GM18499 (cell line): Measurements from ENCODE around the gene UGGT1.
"Not testable (repeated sequence)": the region's sequence is repeated elsewhere in the genome, so short reads cannot be mapped to it uniquely, and the experiment has no call there.

Experiments
- ATAC-seq: cut with Tn5 transposase; IDR thresholded peaks from one replicate; pipeline ENCODE4 v1.9.1; 2021; ENCODE audit warnings: moderate number of reproducible peaks; ENCODE audit not compliant: insufficient read depth, unreplicated experiment

UGGT1 gene

DNA sequence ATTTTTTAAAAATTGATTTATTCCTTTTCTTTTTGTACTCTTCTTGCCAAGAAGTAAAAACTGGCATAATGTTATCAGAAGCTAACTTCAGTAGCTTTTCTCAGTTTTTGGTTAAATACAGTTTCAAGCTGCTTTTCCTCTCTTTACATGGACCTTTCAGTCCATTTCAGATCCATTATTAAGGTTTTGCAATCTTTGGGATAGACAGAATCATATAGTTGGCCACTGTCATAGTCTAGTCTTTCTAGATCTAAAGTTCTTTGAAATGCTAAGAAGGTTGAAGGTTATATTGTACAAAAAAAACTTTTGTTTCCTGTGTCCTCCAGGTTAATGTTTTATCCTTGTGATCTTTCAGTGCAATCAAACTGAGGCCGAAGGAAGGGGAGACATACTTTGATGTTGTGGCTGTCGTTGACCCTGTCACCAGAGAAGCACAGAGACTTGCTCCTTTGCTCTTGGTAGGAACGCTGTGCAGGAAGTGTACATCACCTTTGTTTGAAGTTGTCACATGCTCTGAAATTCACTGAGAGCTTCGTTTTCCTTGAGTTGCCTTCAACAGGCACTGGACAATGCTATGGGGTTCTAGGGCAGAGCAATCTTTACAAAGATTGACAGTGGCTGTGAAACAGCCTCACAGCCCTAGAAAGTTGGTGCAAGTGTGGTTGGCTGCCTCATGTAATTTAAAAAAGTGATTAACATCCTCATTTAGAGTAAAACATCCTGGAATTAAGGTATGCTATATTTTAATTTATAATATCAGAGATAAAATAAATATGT, 79.1 kb downstream of the UGGT1 start:
- ATAC-seq: no peak

DNA sequence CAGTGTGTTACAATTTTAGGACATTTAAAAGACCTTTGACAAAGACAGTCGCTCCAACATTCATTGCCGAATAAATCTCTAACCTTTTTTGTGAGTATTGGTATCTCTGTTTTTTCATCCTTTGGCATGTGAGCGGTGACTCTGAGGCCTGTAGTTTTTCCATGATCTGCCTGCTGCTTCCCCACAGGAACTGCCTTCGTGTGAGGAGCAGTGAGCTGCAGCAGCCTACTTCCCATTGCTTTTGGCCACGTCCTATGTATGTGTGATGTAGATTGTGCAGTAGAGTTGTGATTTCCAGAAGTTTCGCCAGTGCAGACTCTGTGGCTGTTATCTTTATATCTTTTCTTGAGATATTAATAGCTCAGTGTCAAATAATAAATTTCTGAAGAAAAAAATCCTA, 79.8 kb downstream of the UGGT1 start:
- no peak for ATAC-seq

DNA sequence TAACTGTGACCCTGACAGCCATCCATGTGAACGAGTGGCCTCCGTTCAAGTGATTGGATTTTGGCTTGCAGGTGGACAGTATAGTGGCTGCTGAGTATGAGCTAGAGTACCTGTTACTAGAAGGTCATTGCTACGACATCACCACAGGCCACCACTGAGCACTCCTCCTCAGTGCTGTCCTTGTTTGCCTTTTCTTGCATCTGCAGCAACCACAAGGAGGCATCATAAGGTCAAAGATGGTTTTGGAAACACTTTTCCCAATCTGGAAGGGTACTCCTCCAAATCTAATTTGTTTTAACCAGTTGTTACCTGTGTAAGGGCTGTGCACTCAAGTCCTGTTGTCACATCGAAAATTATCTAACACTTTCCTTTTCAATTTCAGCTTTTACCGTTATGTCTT, 81.2 kb downstream of the UGGT1 start:
- ATAC-seq: no peak

DNA sequence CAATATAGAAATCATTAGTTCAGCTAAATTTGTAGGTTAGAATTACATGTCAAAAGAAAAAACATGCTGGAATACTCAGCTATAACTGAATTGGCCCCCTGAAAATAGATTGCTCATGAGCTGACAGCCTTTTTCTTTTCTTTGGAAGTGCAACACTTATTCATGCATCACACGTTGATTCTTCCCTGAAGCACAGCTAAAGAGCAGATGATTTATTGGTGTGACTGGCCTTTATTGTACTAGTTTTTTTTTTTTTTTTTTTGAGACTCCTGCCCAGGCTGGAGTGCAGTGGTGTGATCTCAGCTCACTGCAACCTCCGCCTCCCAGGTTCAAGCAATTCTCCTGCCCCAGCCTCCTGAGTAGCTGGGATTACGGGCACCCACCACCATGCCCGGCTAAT, 83.1 kb downstream of the UGGT1 start:
- ATAC-seq: not testable (repeated sequence)

DNA sequence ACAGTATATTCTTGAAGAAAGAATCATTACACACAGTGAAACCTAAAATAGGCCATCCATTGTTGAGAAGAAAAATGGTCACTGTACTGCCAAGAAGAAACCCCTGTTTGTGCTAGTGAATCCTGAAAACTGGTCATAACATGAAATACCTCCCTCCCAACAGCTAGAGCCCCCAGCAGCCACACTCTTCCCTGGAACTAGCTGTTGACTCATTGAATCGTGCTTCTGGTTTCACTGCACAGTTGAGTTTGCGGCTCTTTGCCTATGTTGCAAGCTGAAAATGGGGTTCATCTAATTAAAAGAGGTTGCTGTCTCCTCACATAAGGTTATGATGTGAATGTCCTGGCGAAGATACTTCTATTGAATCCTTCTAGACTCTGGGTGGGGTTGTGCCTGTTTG, 86.3 kb downstream of the UGGT1 start:
- no peak for ATAC-seq

DNA sequence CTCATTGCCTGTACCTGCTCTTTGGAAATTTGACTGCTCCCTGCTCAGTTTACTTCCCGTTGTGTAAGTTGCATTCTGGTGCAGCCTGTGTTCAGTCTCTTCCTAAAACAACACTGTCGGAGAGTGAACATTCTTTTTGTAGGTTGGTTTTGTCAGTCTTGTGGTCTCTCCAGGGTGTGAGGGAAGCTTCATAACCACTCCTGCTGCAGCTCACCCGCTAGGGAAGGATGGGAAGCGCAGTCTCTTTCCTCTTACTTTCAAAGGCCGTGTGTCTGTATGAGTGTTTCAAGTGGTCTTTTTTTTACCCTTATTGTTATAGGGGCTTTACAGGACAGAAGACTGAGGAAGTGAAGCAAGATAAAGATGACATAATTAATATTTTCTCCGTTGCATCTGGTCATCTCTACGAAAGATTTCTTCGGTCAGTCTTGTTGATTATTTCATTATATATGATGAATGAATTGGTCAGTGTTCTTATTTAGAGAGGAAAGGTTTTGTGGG, 87.2 kb downstream of the UGGT1 start:
- ATAC-seq: no peak

DNA sequence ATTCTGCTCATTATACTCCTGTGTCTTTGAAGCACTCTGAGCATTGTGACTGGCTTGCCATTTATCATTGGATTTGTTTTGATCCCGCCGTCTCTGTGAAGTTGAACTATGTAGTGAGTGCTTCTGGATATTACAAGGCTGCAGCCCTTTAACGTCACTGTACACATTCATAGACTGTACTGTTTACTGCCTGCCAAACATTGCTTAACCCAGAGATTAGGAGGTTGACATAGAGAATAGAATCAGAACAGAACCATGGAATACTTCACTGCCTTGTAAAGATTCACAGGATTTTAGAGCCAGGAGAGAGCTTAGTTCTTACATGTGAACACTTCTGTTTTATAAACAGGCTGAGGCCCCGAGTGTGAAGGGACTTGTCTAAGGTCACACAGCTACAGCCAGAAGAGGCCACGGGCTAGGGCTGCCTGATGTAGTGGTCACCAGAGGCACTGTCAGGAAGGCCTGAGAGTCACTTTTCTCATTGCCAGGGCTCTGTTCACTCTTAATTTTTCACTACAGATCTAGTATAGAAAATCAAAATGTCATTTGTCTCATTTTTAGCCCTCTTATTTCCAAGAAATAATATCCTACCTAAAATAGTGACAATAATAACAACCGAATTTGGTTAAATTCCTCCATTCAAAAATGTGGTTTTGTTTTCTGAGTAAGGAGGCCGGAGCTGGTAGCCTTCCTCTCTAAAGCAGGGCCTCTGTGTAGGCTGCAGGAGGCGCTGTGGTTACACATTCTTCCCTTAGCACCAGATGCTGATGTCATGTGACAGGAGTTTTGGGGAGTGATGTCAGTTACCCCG, 87.9 kb downstream of the UGGT1 start:
- ATAC-seq: no peak

DNA sequence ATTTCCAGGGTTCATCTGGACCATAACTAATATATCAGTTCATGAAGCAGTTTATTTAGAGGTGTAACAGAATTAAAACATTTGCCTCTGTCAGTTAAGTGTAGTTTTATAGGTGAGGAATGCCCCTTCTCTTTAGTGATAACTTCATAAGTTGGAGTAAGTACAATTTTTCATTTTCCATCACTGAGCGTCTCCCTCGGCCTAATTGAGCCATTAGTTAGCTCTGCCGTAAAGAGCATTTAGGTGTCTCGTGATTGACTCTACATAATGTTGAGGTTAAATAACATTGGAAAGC, 88.4 kb downstream of the UGGT1 start:
- ATAC-seq: no peak

DNA sequence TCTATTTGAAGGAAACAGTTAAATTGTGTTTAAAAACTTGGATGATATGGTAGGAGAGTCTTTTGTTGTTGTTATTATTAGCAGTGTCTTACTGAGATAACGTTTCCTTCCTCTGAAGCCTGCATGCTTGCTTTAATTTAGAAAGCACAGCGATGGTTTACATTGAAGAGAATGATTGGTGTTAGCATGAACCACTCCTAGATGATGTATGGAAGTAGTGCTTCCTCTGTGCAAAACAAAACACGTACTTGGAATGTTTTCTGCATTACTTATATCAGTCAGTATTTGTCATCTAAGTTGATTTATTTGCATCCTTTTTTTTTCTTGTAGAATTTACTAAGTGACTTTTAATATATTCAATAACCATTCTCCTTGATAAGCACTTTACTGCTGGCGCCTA, 89.0 kb downstream of the UGGT1 start:
- no peak for ATAC-seq

DNA sequence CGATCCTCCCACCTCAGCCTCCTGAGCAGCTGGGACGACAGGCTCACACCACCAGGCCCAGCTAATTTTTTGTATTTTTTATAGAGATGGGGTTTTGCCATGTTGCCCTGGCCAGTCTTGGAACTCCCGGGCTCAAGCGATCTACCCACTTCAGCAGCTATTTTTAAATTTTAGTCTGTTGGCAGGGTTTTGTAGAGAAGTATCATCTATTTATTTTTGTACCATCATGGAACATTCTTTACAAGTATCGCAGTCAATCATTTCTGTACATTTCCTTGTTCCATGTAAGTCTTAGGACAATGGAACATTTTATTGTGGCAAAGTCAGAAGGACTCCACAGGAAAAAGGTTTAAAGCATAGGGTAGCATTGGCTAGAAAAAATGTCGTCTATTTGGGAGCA, 94.6 kb downstream of the UGGT1 start:
- ATAC-seq: no peak

DNA sequence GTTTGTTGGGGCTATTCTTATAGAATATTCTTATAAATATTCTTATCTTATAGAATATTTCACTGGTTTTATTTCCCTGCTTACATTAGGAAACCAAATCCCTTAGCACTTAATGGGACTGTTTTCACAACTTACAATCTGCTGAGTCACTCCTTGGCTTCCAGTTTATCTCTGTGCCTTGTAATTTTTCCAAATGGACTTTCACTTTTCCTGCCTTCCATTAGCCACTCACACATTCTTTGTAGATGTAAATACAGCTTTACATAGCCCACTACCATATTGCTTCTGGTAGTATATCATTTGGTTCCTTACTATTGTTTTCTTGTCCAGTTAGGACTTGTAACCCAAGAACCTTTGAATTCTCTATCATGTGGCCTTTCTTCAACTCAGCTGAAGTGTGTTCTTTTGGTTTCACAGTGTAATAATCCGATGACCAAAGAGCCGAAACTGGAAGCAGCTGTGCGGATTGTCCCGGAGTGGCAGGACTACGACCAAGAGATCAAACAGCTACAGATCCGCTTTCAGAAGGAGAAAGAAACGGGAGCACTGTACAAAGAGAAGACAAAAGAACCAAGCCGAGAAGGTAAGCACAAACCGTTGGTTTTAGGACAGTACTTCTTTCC, 96.1 kb downstream of the UGGT1 start:
- ATAC-seq: no peak

DNA sequence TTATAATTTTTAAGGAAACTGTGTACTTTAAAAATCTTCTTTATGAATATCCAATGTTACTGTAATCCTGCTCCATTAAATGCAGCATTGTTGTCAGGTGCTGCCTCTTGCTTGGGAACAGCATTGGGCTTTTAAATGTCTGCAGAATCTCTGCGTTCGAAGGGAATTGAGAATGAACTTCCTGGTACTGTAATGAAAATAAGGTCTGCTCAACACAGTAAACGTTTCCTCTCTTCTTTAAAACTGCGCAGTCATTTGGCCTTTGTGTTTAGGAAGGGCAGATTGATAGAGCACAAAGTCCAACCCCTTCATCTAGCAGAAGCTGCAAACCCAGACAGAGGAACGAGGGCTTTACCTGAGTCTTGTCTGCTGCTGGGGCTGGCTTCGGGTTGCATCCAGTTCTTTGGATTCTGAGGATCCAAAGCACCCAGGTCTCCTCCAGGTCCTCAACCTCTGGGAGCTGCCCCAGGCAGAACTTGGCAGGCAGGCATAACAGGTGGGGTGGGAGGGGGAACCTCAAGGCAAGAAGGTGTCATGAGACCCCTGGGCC, 104.5 kb downstream of the UGGT1 start:
- no peak for ATAC-seq

DNA sequence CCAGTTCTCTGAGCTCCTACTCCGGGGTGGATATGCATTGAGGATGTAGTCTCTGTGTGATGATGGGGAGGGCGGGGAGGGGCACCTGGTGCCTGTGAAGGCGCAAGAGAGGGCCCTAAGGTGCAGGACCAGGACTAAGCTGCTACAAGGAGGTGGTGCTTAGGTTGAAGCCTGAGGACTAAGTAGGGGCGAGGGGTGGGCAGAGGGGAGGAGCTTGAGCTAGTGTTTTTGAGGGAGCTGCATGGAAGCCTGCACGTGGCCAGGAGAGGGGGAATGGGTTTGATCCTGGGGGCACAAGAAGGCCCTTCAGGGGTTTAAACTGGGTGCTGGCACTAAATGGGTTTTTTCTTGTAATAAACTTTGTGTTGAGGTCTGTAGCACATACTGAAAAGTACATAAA, 105.0 kb downstream of the UGGT1 start:
- ATAC-seq: no peak

DNA sequence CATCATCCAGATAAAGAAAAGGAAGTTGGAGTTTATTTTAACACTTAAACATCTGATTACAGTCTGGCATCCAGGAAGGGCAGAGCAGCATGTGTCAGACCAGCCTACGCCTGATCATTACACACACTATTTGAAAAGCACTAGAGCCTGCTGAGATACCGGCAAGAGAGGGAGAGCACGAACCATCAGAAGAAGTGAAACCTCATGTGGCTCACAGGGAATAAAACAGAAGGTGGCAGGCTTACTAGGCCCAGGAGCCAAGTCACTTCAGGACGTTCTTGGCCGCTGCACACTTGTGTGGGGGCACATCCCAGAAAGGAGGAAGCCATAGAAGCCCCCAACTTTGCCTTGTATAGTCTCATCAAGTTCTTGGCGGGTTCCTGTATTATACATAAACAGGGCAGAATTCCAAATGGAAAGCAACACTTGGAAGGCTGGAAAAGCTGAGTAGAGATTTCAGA, 105.5 kb downstream of the UGGT1 start:
- ATAC-seq: no peak

DNA sequence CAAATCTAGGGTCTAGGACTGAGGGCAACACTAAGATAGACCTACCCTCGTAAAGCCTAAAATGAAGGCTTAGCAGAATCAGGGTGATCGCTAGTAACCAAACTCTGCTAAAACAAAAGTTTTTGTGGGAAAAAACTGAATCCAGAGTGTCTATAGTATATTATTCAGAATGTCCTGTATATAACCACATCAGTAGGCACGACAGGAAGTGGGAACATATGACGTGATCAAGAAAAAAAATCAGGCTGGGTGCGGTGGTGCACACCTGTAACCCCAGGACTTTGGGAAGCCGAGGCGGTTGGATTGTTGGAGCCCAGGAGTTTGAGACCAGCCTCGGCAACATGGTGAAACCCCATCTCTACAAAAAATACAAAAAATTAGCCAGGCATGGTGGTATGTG, 106.1 kb downstream of the UGGT1 start:
- no peak for ATAC-seq

DNA sequence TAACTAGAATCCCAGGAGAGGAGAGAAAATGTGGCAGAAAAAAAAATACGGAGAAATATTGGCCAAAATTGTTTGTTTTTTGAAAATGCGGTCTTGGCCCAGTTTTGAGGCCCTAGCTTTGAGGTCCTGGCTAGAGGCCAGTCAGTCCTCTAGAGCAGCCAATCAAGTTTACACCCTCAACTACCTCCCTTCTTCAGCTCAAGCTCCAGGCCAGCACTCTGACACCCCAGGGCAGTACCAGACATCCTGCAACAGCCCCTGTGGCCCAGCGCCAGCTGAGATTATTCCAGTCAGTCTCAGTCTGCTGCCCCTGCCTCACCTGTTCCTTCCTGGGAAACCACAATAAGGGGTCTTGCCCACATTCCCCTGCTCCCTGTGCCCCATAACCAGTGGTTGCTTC, 107.7 kb downstream of the UGGT1 start:
- no peak for ATAC-seq

DNA sequence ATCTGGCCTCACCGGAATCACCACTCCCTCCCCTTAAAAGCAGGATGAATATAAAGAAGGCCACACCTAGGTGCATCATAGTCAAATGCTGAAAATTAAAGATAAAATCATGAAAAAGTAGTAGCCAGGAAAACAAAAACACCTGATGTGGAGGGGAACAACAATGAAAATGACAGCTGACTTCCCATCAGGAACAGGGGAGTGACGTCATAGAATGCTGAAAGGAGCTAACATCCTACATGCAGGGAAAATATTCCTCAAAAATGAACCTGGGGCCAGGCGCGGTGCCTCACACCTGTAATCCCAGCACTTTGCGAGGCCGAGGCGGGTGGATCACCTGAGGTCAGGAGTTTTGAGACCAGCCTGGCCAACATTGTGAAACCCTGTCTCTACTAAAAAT, 108.1 kb downstream of the UGGT1 start:
- ATAC-seq: no peak

DNA sequence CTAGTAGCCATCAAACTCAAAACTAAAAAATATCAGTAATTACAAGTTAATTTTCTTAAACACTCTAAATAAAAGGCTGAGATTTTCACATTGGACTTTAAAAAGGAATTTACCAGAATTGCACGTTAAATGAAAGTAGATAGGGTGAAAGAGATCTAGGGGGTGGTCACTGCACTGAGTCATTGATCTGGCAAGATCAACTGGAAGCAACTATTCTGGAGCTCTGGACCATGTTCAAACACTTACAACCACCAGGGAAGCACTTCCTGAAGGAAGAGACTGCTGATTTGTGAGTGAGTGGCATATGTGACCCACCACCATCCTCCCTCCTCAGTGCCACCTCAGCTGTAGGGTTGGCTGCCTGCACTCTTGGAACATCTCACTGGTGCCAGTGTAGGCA, 111.8 kb downstream of the UGGT1 start:
- no peak for ATAC-seq

DNA sequence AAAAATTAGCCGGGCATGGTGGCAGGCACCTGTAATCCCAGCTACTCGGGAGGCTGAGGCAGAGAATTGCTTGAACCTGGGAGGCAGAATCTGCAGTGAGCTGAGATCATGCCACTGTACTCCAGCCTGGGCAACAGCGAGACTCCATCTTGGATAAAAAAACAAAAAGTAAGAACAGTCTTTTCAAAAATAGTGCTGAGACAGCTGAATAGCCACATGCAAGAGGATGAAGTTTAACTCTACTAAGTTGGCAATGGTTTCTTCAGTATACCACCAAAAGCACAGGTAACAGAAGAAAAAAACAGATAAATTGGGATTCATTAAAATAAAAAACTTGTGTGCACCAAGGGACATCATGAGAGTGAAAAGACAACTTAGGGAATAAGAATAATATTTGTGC, 115.2 kb downstream of the UGGT1 start:
- ATAC-seq: no peak

DNA sequence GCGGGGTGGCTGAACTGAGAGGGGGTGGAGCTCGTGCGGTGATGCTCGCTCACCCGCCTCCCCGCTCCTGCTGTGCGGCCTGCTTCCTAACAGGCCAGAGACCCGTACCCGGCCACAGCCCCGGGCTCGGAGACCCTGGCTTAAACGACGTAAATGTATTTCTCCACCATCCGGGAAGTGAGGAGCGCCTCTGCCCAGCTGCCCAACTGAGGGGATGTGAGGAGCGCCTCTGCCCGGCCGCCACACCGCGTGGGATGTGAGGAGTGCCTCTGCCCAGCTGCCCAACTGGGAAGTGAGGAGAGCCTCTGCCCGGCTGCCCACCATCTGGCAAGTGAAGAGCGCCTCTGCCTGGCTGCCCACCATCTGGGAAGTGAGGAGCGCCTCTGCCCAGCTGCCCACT, 117.0 kb downstream of the UGGT1 start:
- no peak for ATAC-seq
